Uterus (tissue), 4 donors: ENCODE results near the gene CAPZB. TPM values are rescaled to one million over a fixed set of nuclear protein-coding genes. Genes with fewer than 3 reads are reported as not detected.
"Not testable (repeated sequence)": the region's sequence is repeated elsewhere in the genome, so short reads cannot be mapped to it uniquely, and the experiment has no call there.

ENCODE experiments used
- DNase-seq, 2 donors: peaks; one replicate each; pipeline ENCODE4 v3.0.0-alpha.2; 2019 to 2020
- H3K27ac ChIP-seq, 2 donors: fragments of 200-600 bp; sonication (generic); 1 replicate in 1 of 2; 2 replicates in 1 of 2; pipeline ENCODE4 v1.5.1; 2016 to 2018
- H3K27me3 ChIP-seq, 2 donors: fragments of 200-600 bp; sonication (generic); one replicate each; pipeline ENCODE4 v1.5.1; 2018 to 2019; ENCODE audit warnings: control low read depth in 1 of 2
- H3K36me3 ChIP-seq, 2 donors: fragments of 200-600 bp; sonication (generic); one replicate each; pipeline ENCODE4 v1.5.1; 2019; ENCODE audit warnings: control low read depth in 1 of 2
- H3K4me1 ChIP-seq, 2 donors: fragments of 200-600 bp; sonication (generic); one replicate each; pipeline ENCODE4 v1.5.1; 2018 to 2019; ENCODE audit warnings: control low read depth in 1 of 2
- H3K4me3 ChIP-seq, 2 donors: fragments of 200-600 bp; sonication (generic); 1 replicate in 1 of 2; 2 replicates in 1 of 2; pipeline ENCODE4 v1.5.1; 2018 to 2019; ENCODE audit warnings: mild to moderate bottlenecking in 1 of 2
- H3K9me3 ChIP-seq, 2 donors: fragments of 200-600 bp; sonication (generic); one replicate each; pipeline ENCODE4 v1.5.1; 2019; ENCODE audit warnings: control low read depth in 1 of 2
- CTCF ChIP-seq, 4 experiments: fragments of 200-600 bp in 2 of 4; fragments of 450-650 bp in 2 of 4; sonication (generic) in 2 of 4; IDR thresholded peaks; one replicate each; pipeline ENCODE4 v1.5.1; 2016 to 2019; ENCODE audit warnings: antibody characterized with exemption in 4 of 4, mild to moderate bottlenecking in 2 of 4, moderate library complexity in 1 of 4
- POLR2A ChIP-seq, 2 donors: fragments of 450-650 bp; IDR thresholded peaks; one replicate each; pipeline ENCODE4 v1.6.1; 2016; ENCODE audit warnings: antibody characterized with exemption in 2 of 2, mild to moderate bottlenecking in 1 of 2, moderate library complexity in 1 of 2
- intact Hi-C: fragments of 100-400 bp; cut with DNase I; formaldehyde crosslinking; loops from one replicate; pipeline ENCODE4 v1.15.1; 2023; ENCODE audit warnings: low total_unique reads
- total RNA-seq, 4 donors: library from RNA; depleted of rRNA in 3 of 4; stranded (reverse); fragments of >200 nt in 3 of 4; gene quantifications; one replicate each; pipeline versions ENCODE4 v1.1.0 to v1.2.4, GENCODE V29; 2014 to 2023
- donor health status: DM: yes; HTN: yes; CAD: no.

CAPZB gene
- total RNA-seq, 4 donors from 2014 or later, result 94.4 to 281 (median 141) TPM

- no peak overlapping the region for H3K4me3 ChIP-seq
- TF ChIP-seq POLR2A (IDR thresholded peaks at IDR 0.05) (no peak), CTCF (IDR thresholded peaks at IDR 0.05) (no peak)
- H3K27ac ChIP-seq, result no peak overlapping the region
- peaks cover 0 to 9% of the 10 kb centered on the region in 2 donors for H3K4me1 ChIP-seq
- intact Hi-C loops, result no loop called here
- no peaks in the 10 kb centered on the region for H3K9me3 ChIP-seq
- no peaks in the 10 kb centered on the region for H3K27me3 ChIP-seq
- DNase-seq, result no peak
- no peaks in the 10 kb centered on the region for H3K36me3 ChIP-seq
These were observed 177.4 kb downstream of the CAPZB start for GRCh38 chr1:19307794-19308508.

- intact Hi-C loops, result no loop called here
- H3K36me3 ChIP-seq, result no peaks in the 10 kb centered on the region
- DNase-seq, result no peak
- H3K27me3 ChIP-seq, result no peaks in the 10 kb centered on the region
- H3K9me3 ChIP-seq, result no peaks in the 10 kb centered on the region
- TF ChIP-seq POLR2A (IDR thresholded peaks at IDR 0.05) (no peak), CTCF (IDR thresholded peaks at IDR 0.05) (no peak)
- no peak overlapping the region for H3K4me3 ChIP-seq
- H3K4me1 ChIP-seq, result peaks cover 0 to 6% of the 10 kb centered on the region in 2 donors
- H3K27ac ChIP-seq, result no peak overlapping the region
These were observed 178.4 kb downstream of the CAPZB start for GRCh38 chr1:19306941-19307340.

GRCh38 chr1:19305880-19306279 is 179.5 kb downstream of the CAPZB start:
- no peak overlapping the region for H3K27ac ChIP-seq
- no peaks in the 10 kb centered on the region for H3K9me3 ChIP-seq
- no peaks in the 10 kb centered on the region for H3K27me3 ChIP-seq
- H3K36me3 ChIP-seq, result no peaks in the 10 kb centered on the region
- peaks cover 0 to 4% of the 10 kb centered on the region in 2 donors for H3K4me1 ChIP-seq
- no peak for DNase-seq
- no peak for TF ChIP-seq POLR2A (IDR thresholded peaks at IDR 0.05)
- TF ChIP-seq CTCF (IDR thresholded peaks at IDR 0.05), result no peak
- no peak overlapping the region for H3K4me3 ChIP-seq
- intact Hi-C loops, result no loop called here

GRCh38 chr1:19304081-19304480 is 181.3 kb downstream of the CAPZB start:
- DNase-seq, H3K4me3 ChIP-seq, intact Hi-C loops, H3K36me3 ChIP-seq, H3K27ac ChIP-seq, H3K27me3 ChIP-seq, H3K4me1 ChIP-seq, H3K9me3 ChIP-seq: not testable (repeated sequence)

GRCh38 chr1:19300211-19300610 is 185.1 kb downstream of the CAPZB start:
- no peak for DNase-seq
- H3K4me1 ChIP-seq, result no peaks in the 10 kb centered on the region
- intact Hi-C loops, result no loop called here
- no peak overlapping the region for H3K27ac ChIP-seq
- H3K4me3 ChIP-seq, result no peak overlapping the region
- TF ChIP-seq CTCF (IDR thresholded peaks at IDR 0.05), result no peak
- no peak for TF ChIP-seq POLR2A (IDR thresholded peaks at IDR 0.05)
- H3K27me3 ChIP-seq, result no peaks in the 10 kb centered on the region
- no peaks in the 10 kb centered on the region for H3K36me3 ChIP-seq
- peaks cover 0 to 2% of the 10 kb centered on the region in 2 donors for H3K9me3 ChIP-seq
